GM19324 (cell line): ENCODE measurements around the gene JMJD1C.
A peak's percentile ranks its signal among the peaks of the same experiment; 100 is the strongest.

Source experiments
- ATAC-seq: cut with Tn5 transposase; IDR thresholded peaks from one replicate; pipeline ENCODE4 v1.9.1; 2021; ENCODE audit warnings: mild to moderate bottlenecking, moderate library complexity; ENCODE audit not compliant: unreplicated experiment, low FRiP score

The JMJD1C gene

GRCh38 chr10:63483983-63484382, 18.2 kb upstream of the JMJD1C start:
- ATAC-seq = no peak

GRCh38 chr10:63481815-63482421, 16.1 kb upstream of the JMJD1C start:
- no peak for ATAC-seq

- no peak for ATAC-seq
These were observed 14.5 kb upstream of the JMJD1C start for GRCh38 chr10:63480237-63480636.

GRCh38 chr10:63478564-63478963, 12.8 kb upstream of the JMJD1C start:
- no peak for ATAC-seq

- ATAC-seq = no peak
These were observed 12.2 kb upstream of the JMJD1C start for GRCh38 chr10:63477927-63478326.

GRCh38 chr10:63474488-63474887, 8.7 kb upstream of the JMJD1C start:
- ATAC-seq = no peak

- ATAC-seq = no peak
These were observed 5.2 kb upstream of the JMJD1C start for GRCh38 chr10:63470928-63471327.

GRCh38 chr10:63468947-63469346, 3.2 kb upstream of the JMJD1C start:
- ATAC-seq = no peak

- no peak for ATAC-seq
These were observed 2.1 kb upstream of the JMJD1C start for GRCh38 chr10:63467841-63468240.

- ATAC-seq = peak; percentile 24
These were observed 563 bp upstream of the JMJD1C start for GRCh38 chr10:63466144-63466935.

GRCh38 chr10:63464402-63465292, 1.1 kb downstream of the JMJD1C start:
- peak; percentile 66 for ATAC-seq

- no peak for ATAC-seq
These were observed 3.3 kb downstream of the JMJD1C start for GRCh38 chr10:63462442-63462841.

GRCh38 chr10:63458177-63458576, 7.6 kb downstream of the JMJD1C start:
- no peak for ATAC-seq

- ATAC-seq = no peak
These were observed 8.2 kb downstream of the JMJD1C start for GRCh38 chr10:63457594-63457993.

- no peak for ATAC-seq
These were observed 9.2 kb downstream of the JMJD1C start for GRCh38 chr10:63456437-63457210.

- ATAC-seq = no peak
These were observed 10.3 kb downstream of the JMJD1C start for GRCh38 chr10:63455507-63455906.

- no peak for ATAC-seq
These were observed 11.1 kb downstream of the JMJD1C start for GRCh38 chr10:63454631-63455030.

GRCh38 chr10:63452524-63452923, 13.3 kb downstream of the JMJD1C start:
- no peak for ATAC-seq

- ATAC-seq = no peak
These were observed 18.9 kb downstream of the JMJD1C start for GRCh38 chr10:63446716-63447440.

- ATAC-seq = no peak
These were observed 24.4 kb downstream of the JMJD1C start for GRCh38 chr10:63441404-63441803.
